NT2/D1 (cell line): Measurements from ENCODE around the gene SCAP.

ENCODE experiments used
- DNase-seq: peaks from one replicate; pipeline ENCODE4 v3.0.0-alpha.2; 2011; ENCODE audit warnings: low read depth, low spot score
- H3K27me3 ChIP-seq: 2 replicates; pipeline ENCODE4 v1.6.0; 2011; ENCODE audit warnings: mild to moderate bottlenecking; ENCODE audit not compliant: insufficient read length, insufficient read depth
- H3K36me3 ChIP-seq: 2 replicates; pipeline ENCODE4 v1.6.1; 2011; ENCODE audit warnings: mild to moderate bottlenecking, low read length, mixed read lengths; ENCODE audit not compliant: insufficient read depth, insufficient read length
- H3K4me1 ChIP-seq: 2 replicates; pipeline ENCODE4 v1.5.1; 2011; ENCODE audit not compliant: insufficient read depth, insufficient read length
- H3K4me3 ChIP-seq: 2 replicates; pipeline ENCODE4 v1.5.1; 2011; ENCODE audit warnings: low read depth; ENCODE audit not compliant: insufficient read length
- H3K9ac ChIP-seq: 2 replicates; pipeline ENCODE4 v1.6.0; 2011; ENCODE audit warnings: low read depth; ENCODE audit not compliant: insufficient read length
- H3K9me3 ChIP-seq: 2 replicates; pipeline ENCODE4 v1.5.1; 2011; ENCODE audit warnings: mild to moderate bottlenecking, low read length; ENCODE audit not compliant: insufficient read depth
- SUZ12 ChIP-seq: IDR thresholded peaks from 2 replicates; pipeline ENCODE4 v1.6.1; 2011; ENCODE audit not compliant: insufficient read length, insufficient read depth; ENCODE audit errors: extremely low read depth
- YY1 ChIP-seq: IDR thresholded peaks from 2 replicates; pipeline ENCODE4 v1.6.1; 2011; ENCODE audit not compliant: insufficient read length, insufficient read depth
- ZNF274 ChIP-seq: IDR thresholded peaks from 2 replicates; pipeline ENCODE4 v1.6.1; 2011; ENCODE audit warnings: mild to moderate bottlenecking, low read depth, low read length

The SCAP gene

DNA sequence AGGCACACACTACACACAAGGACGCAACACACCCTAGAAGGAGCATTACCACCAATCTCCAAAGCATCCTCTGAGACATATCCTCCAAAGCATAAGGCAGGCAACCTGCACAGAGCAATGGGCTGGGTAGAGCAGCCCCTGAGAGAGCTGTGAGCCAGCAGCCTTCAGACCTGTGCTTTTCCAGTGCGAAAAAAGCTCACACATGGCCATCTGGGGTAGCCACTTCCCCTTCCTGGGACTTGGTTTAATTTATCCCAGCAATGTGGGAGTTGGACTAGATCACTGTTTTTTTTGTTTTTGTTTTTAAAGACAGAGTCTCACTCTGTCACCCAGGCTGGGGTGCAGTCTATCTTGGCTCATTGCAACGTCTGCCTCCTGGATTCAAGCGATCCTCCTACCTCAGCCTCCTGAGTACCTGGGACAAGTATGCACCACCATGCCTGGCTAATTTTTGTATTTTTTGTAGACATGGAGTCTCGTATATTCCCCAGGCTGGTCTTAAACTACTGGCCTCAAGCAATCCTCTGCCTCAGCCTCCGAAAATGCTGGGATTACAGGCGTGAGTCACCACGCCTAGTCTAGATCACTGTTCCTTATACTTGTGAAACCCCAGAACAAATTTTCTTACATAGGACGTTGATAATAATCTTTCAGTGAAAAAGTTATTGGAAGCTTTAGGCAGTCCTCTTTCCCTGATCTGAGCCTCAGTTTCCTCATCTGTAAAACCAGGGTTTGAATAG lies 76.0 kb downstream of the SCAP start:
- H3K36me3 ChIP-seq, result peaks cover 44% of the 10 kb centered on the region
- TF ChIP-seq YY1 (no peak), ZNF274 (no peak), SUZ12 (no peak)
- no peak for DNase-seq
- H3K27me3 ChIP-seq, result no peaks in the 10 kb centered on the region
- H3K9ac ChIP-seq, result peak overlapping the region; percentile 21
- H3K4me1 ChIP-seq, result no peaks in the 10 kb centered on the region
- no peaks in the 10 kb centered on the region for H3K9me3 ChIP-seq
- no peak overlapping the region for H3K4me3 ChIP-seq

DNA sequence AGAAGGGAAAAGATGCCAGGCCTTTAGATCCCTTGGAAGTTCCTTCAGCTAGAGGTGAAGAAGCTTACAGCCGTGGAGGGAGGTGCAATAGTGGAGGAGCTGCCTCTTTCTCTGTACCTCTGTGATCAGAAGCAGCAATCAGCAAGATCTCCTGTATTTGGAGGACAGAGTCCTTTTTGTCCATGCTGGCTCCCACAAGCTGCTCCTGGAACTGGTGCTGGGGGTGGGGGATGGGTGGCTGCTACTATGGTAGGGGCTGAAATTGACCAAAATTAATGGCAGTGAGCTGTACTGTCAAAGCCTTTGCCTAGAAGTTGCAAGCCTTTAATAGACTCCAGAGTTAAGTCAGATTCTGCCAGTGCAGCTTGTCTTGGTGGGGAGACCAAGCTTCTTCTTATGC lies 76.7 kb downstream of the SCAP start:
- Histone ChIP-seq H3K36me3 (peaks cover 45% of the 10 kb centered on the region), H3K9me3 (no peaks in the 10 kb centered on the region), H3K27me3 (no peaks in the 10 kb centered on the region), H3K4me3 (no peak overlapping the region), H3K4me1 (peaks cover 4% of the 10 kb centered on the region), H3K9ac (no peak overlapping the region)
- no peak for DNase-seq
- TF ChIP-seq ZNF274 (no peak), YY1 (no peak), SUZ12 (no peak)

- no peak for TF ChIP-seq YY1
- TF ChIP-seq SUZ12, result no peak
- no peak for TF ChIP-seq ZNF274
- H3K36me3 ChIP-seq, result peaks cover 43% of the 10 kb centered on the region
- no peak overlapping the region for H3K9ac ChIP-seq
Observed at GRCh38 chr3:47398228-47398627, 77.5 kb downstream of the SCAP start.

GRCh38 chr3:47394881-47395280 lies 80.9 kb downstream of the SCAP start:
- H3K9ac ChIP-seq, result no peak overlapping the region

More at GRCh38 chr3:47398228-47398627, 77.5 kb downstream of the SCAP start:
- H3K9me3 ChIP-seq, result no peaks in the 10 kb centered on the region
- H3K4me3 ChIP-seq, result no peak overlapping the region
- no peaks in the 10 kb centered on the region for H3K27me3 ChIP-seq
- no peak for DNase-seq
- H3K4me1 ChIP-seq, result peaks cover 4% of the 10 kb centered on the region

GRCh38 chr3:47394140-47394870 lies 81.4 kb downstream of the SCAP start:
- Histone ChIP-seq H3K36me3 (peaks cover 40% of the 10 kb centered on the region), H3K9ac (no peak overlapping the region), H3K9me3 (no peaks in the 10 kb centered on the region), H3K4me1 (peaks cover 4% of the 10 kb centered on the region), H3K4me3 (no peak overlapping the region), H3K27me3 (no peaks in the 10 kb centered on the region)
- no peak for TF ChIP-seq YY1
- no peak for TF ChIP-seq ZNF274
- no peak for DNase-seq

More at GRCh38 chr3:47394881-47395280, 80.9 kb downstream of the SCAP start:
- Histone ChIP-seq H3K9me3 (no peaks in the 10 kb centered on the region), H3K36me3 (peaks cover 39% of the 10 kb centered on the region), H3K4me1 (peaks cover 4% of the 10 kb centered on the region), H3K27me3 (no peaks in the 10 kb centered on the region), H3K4me3 (no peak overlapping the region)
- DNase-seq, result no peak
- no peak for TF ChIP-seq SUZ12
- TF ChIP-seq ZNF274, result no peak
- no peak for TF ChIP-seq YY1

GRCh38 chr3:47392933-47393332 lies 82.8 kb downstream of the SCAP start:
- no peaks in the 10 kb centered on the region for H3K9me3 ChIP-seq
- peaks cover 44% of the 10 kb centered on the region for H3K36me3 ChIP-seq
- H3K9ac ChIP-seq, result no peak overlapping the region
- H3K4me3 ChIP-seq, result no peak overlapping the region
- DNase-seq, result no peak
- no peaks in the 10 kb centered on the region for H3K27me3 ChIP-seq
- no peak for TF ChIP-seq SUZ12
- TF ChIP-seq ZNF274, result no peak
- TF ChIP-seq YY1, result no peak
- H3K4me1 ChIP-seq, result peaks cover 4% of the 10 kb centered on the region

GRCh38 chr3:47385796-47386195 lies 89.9 kb downstream of the SCAP start:
- peaks cover 42% of the 10 kb centered on the region for H3K36me3 ChIP-seq
- DNase-seq, result no peak
- H3K9ac ChIP-seq, result no peak overlapping the region
- no peak for TF ChIP-seq YY1
- no peak for TF ChIP-seq SUZ12
- no peak for TF ChIP-seq ZNF274
- H3K27me3 ChIP-seq, result no peaks in the 10 kb centered on the region
- peaks cover 2% of the 10 kb centered on the region for H3K4me1 ChIP-seq
- H3K9me3 ChIP-seq, result no peaks in the 10 kb centered on the region
- no peak overlapping the region for H3K4me3 ChIP-seq
